ENCODE results near the gene KRTAP6-2. TPM values are rescaled to one million over a fixed set of nuclear protein-coding genes. Genes with fewer than 3 reads are reported as not detected.

The KRTAP6-2 gene
- total RNA-seq, 4 donors from 2014 or later: not detected

DNA sequence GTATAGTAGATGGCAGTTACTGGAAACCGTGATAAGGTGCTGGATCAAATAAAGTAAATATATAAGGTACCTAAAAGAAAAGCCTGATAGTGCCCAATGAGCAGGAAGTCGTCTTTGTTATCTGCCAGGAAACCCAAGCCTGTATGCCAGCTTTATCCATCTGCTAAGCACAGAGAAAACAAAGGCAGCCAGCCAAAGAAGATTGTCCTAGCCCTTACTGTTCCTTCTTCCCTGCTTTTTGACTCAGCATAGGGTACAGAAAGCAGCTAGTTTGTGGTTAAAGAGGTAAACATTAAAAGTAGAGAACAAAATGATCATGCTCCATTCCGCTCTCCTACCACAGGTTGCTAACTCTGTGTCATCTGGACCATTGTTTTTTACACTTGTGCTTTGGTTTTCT is 18.6 kb downstream of the KRTAP6-2 start:
- no peak overlapping the region for H3K27ac ChIP-seq (replicated peaks in 1 of 4)
- no peak for DNase-seq (ENCODE audit: extremely low spot score)
- H3K27me3 ChIP-seq: no peaks in the 10 kb centered on the region
- no peaks in the 10 kb centered on the region for H3K36me3 ChIP-seq
- TF ChIP-seq POLR2A (IDR thresholded peaks at IDR 0.05; ENCODE audit: low read depth) (no peak), POLR2AphosphoS5 (IDR thresholded peaks at IDR 0.05) (no peak), EP300 (IDR thresholded peaks at IDR 0.05) (no peak)
- TF ChIP-seq, protein P1, sequence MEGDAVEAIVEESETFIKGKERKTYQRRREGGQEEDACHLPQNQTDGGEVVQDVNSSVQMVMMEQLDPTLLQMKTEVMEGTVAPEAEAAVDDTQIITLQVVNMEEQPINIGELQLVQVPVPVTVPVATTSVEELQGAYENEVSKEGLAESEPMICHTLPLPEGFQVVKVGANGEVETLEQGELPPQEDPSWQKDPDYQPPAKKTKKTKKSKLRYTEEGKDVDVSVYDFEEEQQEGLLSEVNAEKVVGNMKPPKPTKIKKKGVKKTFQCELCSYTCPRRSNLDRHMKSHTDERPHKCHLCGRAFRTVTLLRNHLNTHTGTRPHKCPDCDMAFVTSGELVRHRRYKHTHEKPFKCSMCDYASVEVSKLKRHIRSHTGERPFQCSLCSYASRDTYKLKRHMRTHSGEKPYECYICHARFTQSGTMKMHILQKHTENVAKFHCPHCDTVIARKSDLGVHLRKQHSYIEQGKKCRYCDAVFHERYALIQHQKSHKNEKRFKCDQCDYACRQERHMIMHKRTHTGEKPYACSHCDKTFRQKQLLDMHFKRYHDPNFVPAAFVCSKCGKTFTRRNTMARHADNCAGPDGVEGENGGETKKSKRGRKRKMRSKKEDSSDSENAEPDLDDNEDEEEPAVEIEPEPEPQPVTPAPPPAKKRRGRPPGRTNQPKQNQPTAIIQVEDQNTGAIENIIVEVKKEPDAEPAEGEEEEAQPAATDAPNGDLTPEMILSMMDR (IDR thresholded peaks at IDR 0.05): no peak
- 70% methylated on average over 3 of the region's 3 CpGs for WGBS
- peaks cover 0 to 5% (median 0%) of the 10 kb centered on the region in 4 donors for H3K9me3 ChIP-seq
- no peaks in the 10 kb centered on the region for H3K4me1 ChIP-seq
- intact Hi-C loops (cut with DNase I): no loop called here
- no peak overlapping the region for H3K4me3 ChIP-seq

DNA sequence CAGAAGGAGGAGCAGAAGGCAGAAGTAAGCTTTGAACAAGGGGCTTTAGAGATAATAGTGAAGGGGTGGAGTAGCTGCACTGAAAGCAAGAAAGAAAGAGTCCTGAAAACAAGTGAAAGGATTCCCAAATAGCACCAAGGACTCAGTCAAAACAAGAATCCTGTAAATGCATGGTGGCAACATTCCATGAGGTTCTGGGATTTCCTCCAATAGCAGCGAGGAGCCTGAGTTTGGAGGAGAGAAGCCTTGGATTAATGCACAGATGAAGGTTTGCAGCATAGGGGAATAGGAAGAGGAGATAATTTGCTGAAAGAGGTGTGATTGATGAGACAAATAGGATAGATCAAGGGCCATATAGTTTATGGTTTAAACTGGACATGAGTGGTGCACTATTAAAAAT is 19.4 kb downstream of the KRTAP6-2 start:
- Histone ChIP-seq H3K4me3 (no peak overlapping the region), H3K9me3 (peaks cover 0 to 5% (median 0%) of the 10 kb centered on the region in 4 donors), H3K4me1 (no peaks in the 10 kb centered on the region), H3K27me3 (no peaks in the 10 kb centered on the region), H3K36me3 (no peaks in the 10 kb centered on the region), H3K27ac (replicated peaks in 1 of 4) (no peak overlapping the region)
- WGBS: 36% methylated on average over 1 of the region's 1 CpG
- no peak for DNase-seq (ENCODE audit: extremely low spot score)
- intact Hi-C loops (cut with DNase I): no loop called here
- TF ChIP-seq POLR2AphosphoS5 (IDR thresholded peaks at IDR 0.05): no peak
- no peak for TF ChIP-seq POLR2A (IDR thresholded peaks at IDR 0.05; ENCODE audit: low read depth)
- TF ChIP-seq EP300 (IDR thresholded peaks at IDR 0.05): no peak
- TF ChIP-seq, protein P1 (IDR thresholded peaks at IDR 0.05): no peak

GRCh38 chr21:30577766-30578165 is 20.9 kb downstream of the KRTAP6-2 start:
- H3K27me3 ChIP-seq: no peaks in the 10 kb centered on the region
- H3K27ac ChIP-seq (replicated peaks in 1 of 4): no peak overlapping the region
- intact Hi-C loops (cut with DNase I): no loop called here
- no peak for DNase-seq (ENCODE audit: extremely low spot score)
- no peaks in the 10 kb centered on the region for H3K4me1 ChIP-seq
- H3K36me3 ChIP-seq: no peaks in the 10 kb centered on the region
- H3K9me3 ChIP-seq: no peaks in the 10 kb centered on the region
- TF ChIP-seq POLR2AphosphoS5 (IDR thresholded peaks at IDR 0.05): no peak
- TF ChIP-seq, protein P1 (IDR thresholded peaks at IDR 0.05): no peak
- TF ChIP-seq POLR2A (IDR thresholded peaks at IDR 0.05; ENCODE audit: low read depth): no peak
- TF ChIP-seq EP300 (IDR thresholded peaks at IDR 0.05): no peak
- no peak overlapping the region for H3K4me3 ChIP-seq

DNA sequence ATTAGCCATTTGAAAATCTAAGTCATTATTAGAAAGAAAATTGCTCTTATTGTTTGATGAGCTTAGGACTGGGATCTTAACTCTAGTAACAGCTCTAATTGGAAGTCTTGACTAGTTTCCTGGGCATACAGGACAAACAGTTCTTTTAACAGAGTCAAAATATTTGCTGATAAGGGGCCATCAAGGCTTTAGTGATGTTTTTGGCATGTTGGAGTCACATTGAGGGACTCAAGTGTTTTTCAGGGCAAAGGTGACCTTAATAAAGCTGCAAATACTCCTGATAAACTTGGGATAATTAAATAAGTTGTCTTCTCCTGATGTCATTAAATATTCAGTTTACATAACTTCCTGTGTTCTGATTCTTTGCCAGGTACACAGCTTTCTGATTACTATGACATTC is 31.1 kb downstream of the KRTAP6-2 start:
- TF ChIP-seq, protein P1 (IDR thresholded peaks at IDR 0.05): no peak
- TF ChIP-seq POLR2AphosphoS5 (IDR thresholded peaks at IDR 0.05) (no peak), POLR2A (IDR thresholded peaks at IDR 0.05; ENCODE audit: low read depth) (no peak), EP300 (IDR thresholded peaks at IDR 0.05) (no peak)
- Histone ChIP-seq H3K27me3 (no peaks in the 10 kb centered on the region), H3K9me3 (no peaks in the 10 kb centered on the region), H3K36me3 (no peaks in the 10 kb centered on the region), H3K27ac (replicated peaks in 1 of 4) (no peak overlapping the region), H3K4me3 (no peak overlapping the region), H3K4me1 (no peaks in the 10 kb centered on the region)
- intact Hi-C loops (cut with DNase I): no loop called here
- no peak for DNase-seq (ENCODE audit: extremely low spot score)

GRCh38 chr21:30563630-30564029 is 35.1 kb downstream of the KRTAP6-2 start:
- H3K9me3 ChIP-seq: no peaks in the 10 kb centered on the region
- intact Hi-C loops (cut with DNase I): no loop called here
- WGBS: 79% methylated on average over 2 of the region's 2 CpGs
- TF ChIP-seq POLR2A (IDR thresholded peaks at IDR 0.05; ENCODE audit: low read depth) (no peak), POLR2AphosphoS5 (IDR thresholded peaks at IDR 0.05) (no peak), EP300 (IDR thresholded peaks at IDR 0.05) (no peak)
- TF ChIP-seq, protein P1 (IDR thresholded peaks at IDR 0.05): no peak
- no peak overlapping the region for H3K27ac ChIP-seq (replicated peaks in 1 of 4)
- no peak for DNase-seq (ENCODE audit: extremely low spot score)
- no peaks in the 10 kb centered on the region for H3K36me3 ChIP-seq
- no peak overlapping the region for H3K4me3 ChIP-seq
- H3K4me1 ChIP-seq: no peaks in the 10 kb centered on the region
- H3K27me3 ChIP-seq: no peaks in the 10 kb centered on the region

Measured in esophagus muscularis mucosa (tissue), 4 donors.